SK-N-SH (cell line): ENCODE results near the gene RPS27L.

Experiments
- CHD2 ChIP-seq: fragments of 150-350 bp; IDR thresholded peaks from 2 replicates; pipeline ENCODE4 v1.6.1; 2018; ENCODE audit warnings: low read length; ENCODE audit not compliant: partially characterized antibody
- CTCF ChIP-seq: fragments of 200-600 bp; sonication (generic); IDR thresholded peaks from 2 replicates; pipeline ENCODE4 v1.6.1; 2017; ENCODE audit warnings: antibody characterized with exemption, mild to moderate bottlenecking, moderate library complexity
- EZH2phosphoT487 ChIP-seq: fragments of 200-600 bp; sonication (generic); IDR thresholded peaks from 2 replicates; pipeline ENCODE4 v1.6.1; 2017; ENCODE audit warnings: low read depth, mixed run types, mild to moderate bottlenecking, antibody characterized with exemption, moderate library complexity, borderline replicate concordance
- JUND ChIP-seq: IDR thresholded peaks from 2 replicates; pipeline ENCODE4 v1.4.0; 2012
- REST ChIP-seq: IDR thresholded peaks from 2 replicates; pipeline ENCODE4 v1.6.1; 2012; ENCODE audit warnings: mild to moderate bottlenecking, low read depth, low read length, moderate library complexity
- SIN3A ChIP-seq: IDR thresholded peaks from 2 replicates; pipeline ENCODE4 v1.6.1; 2012; ENCODE audit warnings: low read depth, mild to moderate bottlenecking, low read length, moderate library complexity, borderline replicate concordance

- TF ChIP-seq REST (no peak), CTCF (no peak), CHD2 (no peak), EZH2phosphoT487 (no peak), JUND (no peak), SIN3A (no peak)
Observed at GRCh38 chr15:63197626-63198025, 40.3 kb upstream of the RPS27L start.
